T-helper 22 cell (primary cell): Measurements from ENCODE around the gene GNB1L.
A peak's percentile ranks its signal among the peaks of the same experiment; 100 is the strongest.

ENCODE experiments used
- DNase-seq: peaks from one replicate; pipeline ENCODE4 v3.0.0-alpha.2; 2020; ENCODE audit warnings: low read depth

The GNB1L gene

GRCh38 chr22:19854778-19855503 lies at the start of gene GNB1L, which contains the start of gene RTL10:
Gene GNB1L (minus strand): TSS chr22:19854874. CDS start chr22:19821355, 33,519 bp downstream.
Gene RTL10 (minus strand): TSS chr22:19854874. CDS start chr22:19852261, 2,613 bp downstream.
- peak; percentile 90 for DNase-seq

DNA sequence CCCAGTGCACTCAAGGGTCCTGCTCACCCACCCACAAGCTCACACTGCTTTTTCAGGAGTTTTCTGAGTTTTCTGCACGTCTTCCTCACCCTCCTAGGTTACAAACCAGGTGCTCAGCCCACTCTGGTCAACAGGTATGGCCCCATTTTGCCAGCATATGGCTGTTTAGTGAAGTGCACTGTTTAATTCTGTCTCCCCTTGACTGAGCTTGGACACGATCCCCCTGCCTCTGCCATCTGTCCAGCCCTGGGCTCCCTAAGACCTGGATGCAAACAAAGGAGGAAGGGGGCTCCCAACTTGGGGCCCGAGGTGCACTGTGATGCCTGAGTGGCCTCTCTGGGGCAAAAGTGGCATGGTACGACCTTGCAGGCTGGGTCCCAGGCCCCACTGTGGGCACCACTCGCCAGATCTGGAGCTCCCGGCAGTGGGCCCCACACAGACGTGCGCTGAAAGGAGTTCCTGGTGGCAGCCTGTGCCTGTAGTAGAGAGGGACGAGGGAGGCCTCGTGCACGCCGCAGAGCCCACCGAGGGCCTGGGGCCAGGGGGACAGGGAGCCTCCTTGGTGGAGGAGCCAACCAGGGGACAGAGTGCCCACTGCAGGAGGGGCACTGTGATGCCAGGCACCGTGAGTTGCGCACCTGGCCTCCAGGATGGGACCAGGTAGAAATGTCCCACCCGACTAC lies 49.6 kb upstream of the GNB1L start:
- no peak for DNase-seq

DNA sequence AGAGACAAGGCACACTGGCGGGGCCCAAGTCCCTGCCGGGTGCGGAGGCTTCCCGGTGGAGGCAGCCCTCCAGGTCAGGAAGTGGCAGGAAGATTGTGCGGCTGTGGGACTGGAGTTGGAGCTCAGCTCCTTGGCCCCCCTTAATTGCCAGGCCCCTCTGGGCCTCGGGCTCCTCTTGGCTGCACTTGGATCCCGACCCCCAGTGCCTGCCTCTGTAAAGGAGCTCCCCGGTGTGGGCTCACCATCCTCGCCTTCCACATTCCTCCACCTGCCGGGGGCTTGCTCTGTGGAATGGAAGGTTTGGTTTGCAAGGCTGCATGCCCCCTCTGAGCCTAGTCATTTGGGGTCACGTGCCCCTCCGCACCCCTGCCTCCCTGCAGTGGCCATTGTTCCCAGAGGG lies 48.8 kb upstream of the GNB1L start:
- DNase-seq: no peak

GRCh38 chr22:19903031-19903430 lies 48.4 kb upstream of the GNB1L start:
- no peak for DNase-seq

- DNase-seq: no peak
These were observed 47.6 kb upstream of the GNB1L start for GRCh38 chr22:19902245-19902715.

DNA sequence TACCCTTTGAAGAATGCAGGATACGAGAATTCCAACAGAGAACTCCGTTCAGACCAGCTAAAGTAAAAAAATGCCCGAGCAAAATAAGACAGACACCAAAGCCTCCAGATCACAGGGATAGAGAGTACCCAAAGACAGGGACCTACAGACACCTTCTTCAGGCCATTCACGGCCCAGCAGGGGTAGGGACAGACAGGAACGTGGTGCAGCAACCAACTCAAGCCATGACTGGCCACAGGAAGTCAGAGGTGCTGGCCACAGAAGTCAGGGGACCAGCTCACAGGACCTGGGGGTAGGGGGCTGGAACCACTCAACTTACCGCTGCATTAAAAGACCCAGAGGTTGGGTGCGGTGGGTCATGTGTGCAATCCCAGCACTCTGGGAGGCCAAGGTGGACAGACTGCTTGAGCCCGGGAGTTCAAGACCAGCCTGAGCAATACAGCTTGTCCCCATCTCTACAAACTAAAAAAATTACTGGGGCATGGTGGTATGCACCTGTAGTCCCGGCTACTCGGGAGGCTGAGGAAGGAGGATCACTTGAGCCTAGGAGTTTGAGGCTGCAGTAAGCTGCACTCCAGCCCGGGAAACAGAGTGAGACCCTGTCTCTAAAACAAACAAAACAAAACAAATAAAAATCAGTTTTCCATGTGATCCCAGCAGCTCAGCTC lies 47.0 kb upstream of the GNB1L start:
- DNase-seq: no peak

- no peak for DNase-seq
These were observed 46.2 kb upstream of the GNB1L start for GRCh38 chr22:19900707-19901436.

GRCh38 chr22:19898831-19899567 lies 44.3 kb upstream of the GNB1L start:
- DNase-seq: no peak

- no peak for DNase-seq
These were observed 43.5 kb upstream of the GNB1L start for GRCh38 chr22:19898145-19898544.

DNA sequence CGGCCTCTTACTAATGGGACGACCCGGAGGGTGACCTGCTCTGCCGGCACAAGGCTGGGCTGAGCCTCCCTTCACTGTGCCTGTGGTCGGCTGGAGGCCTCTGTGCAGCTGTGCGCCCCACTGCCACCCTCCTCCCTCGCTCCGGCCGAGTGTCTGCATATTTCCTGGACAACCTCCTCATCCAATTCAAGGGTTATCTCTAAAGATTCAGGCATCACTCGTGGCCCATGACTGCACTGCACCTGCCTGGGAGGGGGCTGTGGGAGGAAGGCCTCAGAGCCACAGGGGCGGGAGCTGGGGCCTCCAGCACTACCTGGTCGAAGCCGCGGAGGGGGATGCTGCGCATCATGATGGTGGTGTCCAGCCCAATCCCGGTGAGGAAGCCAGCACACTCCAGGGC lies 43.1 kb upstream of the GNB1L start:
- DNase-seq: no peak

GRCh38 chr22:19896665-19897355 lies 42.1 kb upstream of the GNB1L start:
- DNase-seq: no peak

GRCh38 chr22:19895160-19895849 lies 40.6 kb upstream of the GNB1L start:
- DNase-seq: no peak

DNA sequence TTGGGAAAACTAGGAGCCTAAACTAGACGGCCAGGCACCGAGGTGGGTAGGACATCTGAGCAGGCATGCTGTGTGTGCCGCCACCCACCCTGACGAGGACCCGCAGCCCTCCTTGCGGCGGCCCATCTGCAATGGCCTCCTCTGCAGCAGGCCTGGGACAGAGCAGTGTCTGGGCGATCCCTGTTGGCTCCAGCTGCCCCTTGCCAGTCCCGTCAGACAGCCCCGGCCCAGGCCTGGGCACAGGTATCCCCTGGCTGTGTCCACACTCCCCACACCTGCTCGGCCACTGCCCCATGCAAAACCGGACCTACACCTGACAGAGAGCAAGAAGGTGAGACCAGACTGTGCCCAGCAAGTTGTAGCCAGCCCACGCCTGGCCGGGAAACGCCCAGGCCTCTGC lies 38.7 kb upstream of the GNB1L start:
- DNase-seq: no peak

- DNase-seq: no peak
These were observed 38.3 kb upstream of the GNB1L start for GRCh38 chr22:19892925-19893324.

GRCh38 chr22:19892257-19892879 lies 37.7 kb upstream of the GNB1L start:
- DNase-seq: peak; percentile 44

DNA sequence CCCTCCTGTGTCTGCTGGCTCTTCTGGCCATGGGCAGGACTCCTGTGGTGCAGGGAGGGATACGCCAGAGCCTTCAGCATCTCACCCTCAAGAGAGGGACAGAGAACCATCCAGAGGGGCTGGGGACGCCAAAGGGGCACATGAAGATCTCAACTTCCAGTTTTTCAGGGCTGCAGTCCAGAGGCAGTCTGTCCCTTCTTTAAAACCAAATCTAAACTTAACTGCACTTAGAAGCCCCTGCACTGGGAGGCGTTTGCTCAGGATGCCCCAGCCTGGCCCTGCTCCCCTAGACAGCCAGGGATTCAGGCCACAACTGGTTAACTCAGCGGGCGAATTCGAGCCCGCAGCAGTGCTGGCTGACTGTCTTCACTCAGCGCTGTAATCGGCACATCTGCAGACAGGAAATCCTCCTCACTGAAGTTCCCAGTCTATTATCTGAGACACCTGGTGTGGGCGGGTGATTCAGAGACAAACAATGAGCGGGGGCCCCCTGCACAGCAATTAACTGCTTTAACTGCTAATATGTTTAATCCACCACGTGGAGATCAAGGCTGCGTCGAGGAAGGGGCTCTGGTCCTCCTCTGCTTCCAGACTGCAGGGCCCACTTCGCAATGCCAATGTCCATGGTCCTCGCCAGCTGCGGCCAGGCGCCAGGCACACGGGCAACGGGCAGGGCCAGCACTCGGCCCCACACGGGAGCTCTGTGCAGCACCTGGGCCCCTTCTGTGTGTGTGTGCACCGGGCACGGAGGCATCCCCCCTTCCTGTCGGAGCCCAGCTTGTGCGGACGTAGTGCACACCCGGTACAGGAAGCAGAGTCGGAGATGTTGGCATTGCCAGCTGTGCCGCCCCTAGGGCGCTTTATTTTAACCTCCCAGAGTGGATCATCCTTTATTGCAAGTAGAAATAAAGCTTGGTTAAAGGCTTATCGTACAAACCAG lies 36.9 kb upstream of the GNB1L start:
- peak; percentile 78 for DNase-seq

- no peak for DNase-seq
These were observed 36.0 kb upstream of the GNB1L start for GRCh38 chr22:19890502-19891316.

GRCh38 chr22:19889951-19890350 lies 35.3 kb upstream of the GNB1L start:
- DNase-seq: no peak
